Liver (tissue), 3 donors: Measurements from ENCODE around the gene LYZL1.

Source experiments
- CTCF ChIP-seq: fragments of 150-350 bp; IDR thresholded peaks from 2 replicates; pipeline ENCODE4 v1.5.1; 2017; ENCODE audit warnings: improper control_type of control experiment, low read depth, low read length; ENCODE audit not compliant: missing input control
- EGR1 ChIP-seq, 2 donors: IDR thresholded peaks; 2 replicates each; pipeline ENCODE4 v1.6.1; 2016 to 2018; ENCODE audit warnings: antibody characterized with exemption in 2 of 2, low read depth in 2 of 2
- GABPA ChIP-seq, 2 donors: IDR thresholded peaks in 1 of 2; conservative IDR thresholded peaks in 1 of 2; 2 replicates each; pipeline ENCODE4 v1.6.1; 2016; ENCODE audit warnings: antibody characterized with exemption in 2 of 2, mild to moderate bottlenecking in 1 of 2, moderate library complexity in 1 of 2
- JUND ChIP-seq, 2 donors: IDR thresholded peaks; 2 replicates each; pipeline ENCODE4 v1.6.1; 2016; ENCODE audit warnings: antibody characterized with exemption in 2 of 2
- RAD21 ChIP-seq, 2 donors: IDR thresholded peaks; 2 replicates each; pipeline ENCODE4 v1.6.1; 2016; ENCODE audit warnings: antibody characterized with exemption in 2 of 2, mild to moderate bottlenecking in 2 of 2
- REST ChIP-seq: IDR thresholded peaks from 2 replicates; pipeline ENCODE4 v1.6.1; 2016; ENCODE audit warnings: antibody characterized with exemption, mild to moderate bottlenecking
- RXRA ChIP-seq, 2 donors: IDR thresholded peaks; 2 replicates each; pipeline ENCODE4 v1.6.1; 2017 to 2018; ENCODE audit warnings: antibody characterized with exemption in 2 of 2, mild to moderate bottlenecking in 1 of 2
- SP1 ChIP-seq: IDR thresholded peaks from 2 replicates; pipeline ENCODE4 v1.6.1; 2018; ENCODE audit warnings: antibody characterized with exemption, mild to moderate bottlenecking
- TAF1 ChIP-seq: conservative IDR thresholded peaks from 2 replicates; pipeline ENCODE4 v1.6.1; 2016; ENCODE audit warnings: antibody characterized with exemption, mild to moderate bottlenecking
- ZBTB33 ChIP-seq: IDR thresholded peaks from 2 replicates; pipeline ENCODE4 v1.6.1; 2016; ENCODE audit warnings: antibody characterized with exemption
- donor health status: healthy.
- donor health status: healthy.

- no peak for TF ChIP-seq CTCF
- TF ChIP-seq SP1: no peak
- TF ChIP-seq RAD21 (IDR thresholded peaks at IDR 0.05): no peak
- TF ChIP-seq ZBTB33: no peak
- no peak for TF ChIP-seq REST
- no peak for TF ChIP-seq EGR1 (IDR thresholded peaks at IDR 0.05; ENCODE audit: low read depth in 2 of 2)
- TF ChIP-seq TAF1: no peak
- no peak for TF ChIP-seq JUND (IDR thresholded peaks at IDR 0.05)
- no peak for TF ChIP-seq RXRA (IDR thresholded peaks at IDR 0.05)
- TF ChIP-seq GABPA (IDR thresholded peaks at IDR 0.05 in 1 of 2, conservative IDR thresholded peaks at IDR 0.05 in 1 of 2): no peak
Observed at GRCh38 chr10:29328983-29329382, 40.1 kb downstream of the LYZL1 start.
